ENCODE measurements around the gene SRD5A1.

The SRD5A1 gene

GRCh38 chr5:6634788-6635430 lies 1.7 kb downstream of the SRD5A1 start:
- no peak for DNase-seq (ENCODE audit: low read depth in 1 of 2, low spot score in 1 of 2)
- Histone ChIP-seq H3K27ac (replicated peaks) (no peak overlapping the region), H3K4me3 (replicated peaks; ENCODE audit: insufficient read depth, low read length) (no peak overlapping the region), H3K27me3 (ENCODE audit: insufficient read depth, poor library complexity, severe bottlenecking) (no peaks in the 10 kb centered on the region)
- TF ChIP-seq SPI1 (IDR thresholded peaks at IDR 0.05; ENCODE audit: borderline replicate concordance, low read depth) (no peak), GABPA (IDR thresholded peaks at IDR 0.05; ENCODE audit: low read depth) (no peak), CTCF (IDR thresholded peaks at IDR 0.05; ENCODE audit: insufficient read depth, low read length) (no peak), POLR2AphosphoS5 (IDR thresholded peaks at IDR 0.05; ENCODE audit: low read depth) (no peak), REST (IDR thresholded peaks at IDR 0.05; ENCODE audit: insufficient replicate concordance, low read depth) (no peak)

- no peaks in the 10 kb centered on the region for H3K27me3 ChIP-seq (ENCODE audit: insufficient read depth, poor library complexity, severe bottlenecking)
- TF ChIP-seq CTCF (IDR thresholded peaks at IDR 0.05; ENCODE audit: insufficient read depth, low read length) (no peak), POLR2AphosphoS5 (IDR thresholded peaks at IDR 0.05; ENCODE audit: low read depth) (no peak), REST (IDR thresholded peaks at IDR 0.05; ENCODE audit: insufficient replicate concordance, low read depth) (no peak)
- H3K27ac ChIP-seq (replicated peaks), result no peak overlapping the region
- H3K4me3 ChIP-seq (replicated peaks; ENCODE audit: insufficient read depth, low read length), result no peak overlapping the region
- no peak for DNase-seq (ENCODE audit: low read depth in 1 of 2, low spot score in 1 of 2)
Observed at GRCh38 chr5:6636293-6636692, 3.1 kb downstream of the SRD5A1 start.

- no peaks in the 10 kb centered on the region for H3K27me3 ChIP-seq (ENCODE audit: insufficient read depth, poor library complexity, severe bottlenecking)
- no peak for DNase-seq (ENCODE audit: low read depth in 1 of 2, low spot score in 1 of 2)
- no peak overlapping the region for H3K27ac ChIP-seq (replicated peaks)
- H3K4me3 ChIP-seq (replicated peaks; ENCODE audit: insufficient read depth, low read length), result no peak overlapping the region
- TF ChIP-seq REST (IDR thresholded peaks at IDR 0.05; ENCODE audit: insufficient replicate concordance, low read depth) (no peak), POLR2AphosphoS5 (IDR thresholded peaks at IDR 0.05; ENCODE audit: low read depth) (no peak), CTCF (IDR thresholded peaks at IDR 0.05; ENCODE audit: insufficient read depth, low read length) (no peak), GABPA (IDR thresholded peaks at IDR 0.05; ENCODE audit: low read depth) (no peak), SPI1 (IDR thresholded peaks at IDR 0.05; ENCODE audit: borderline replicate concordance, low read depth) (no peak)
Observed at GRCh38 chr5:6637022-6637421, 3.8 kb downstream of the SRD5A1 start.

Measured in HL-60 (cell line).